WTC11 (cell line): ENCODE data around the gene TIMELESS. TPM values are rescaled to one million over a fixed set of nuclear protein-coding genes. Genes with fewer than 3 reads are reported as not detected.

Experiments used
- ATAC-seq: fragments of 200-7000 bp; cut with Tn5 transposase; 2 replicates; pipeline ENCODE4 v1.10.0; 2021; ENCODE audit warnings: mild to moderate bottlenecking, moderate library complexity
- CTCF ChIA-PET: fragments of 300-600 bp; sonication (Branson Sonifier 250); formaldehyde crosslinking; loops from one replicate; lab custom pipeline; 2021; ENCODE audit warnings: antibody characterized with exemption; lab: Charles Lee
- POLR2A ChIA-PET: fragments of 350-600 bp; sonication (Branson Sonifier 250); formaldehyde crosslinking; loops from one replicate; lab custom pipeline; 2021; ENCODE audit warnings: antibody characterized with exemption; lab: Charles Lee
- DNase-seq: peaks from one replicate; pipeline ENCODE4 v3.0.0; 2021; ENCODE audit warnings: low spot score
- H3K27ac Mint-ChIP-seq: 2 replicates; pipeline ENCODE4 v1.8.0; 2021; ENCODE audit warnings: mixed read lengths
- H3K27me3 Mint-ChIP-seq: 2 replicates; pipeline ENCODE4 v1.8.0; 2021; ENCODE audit warnings: low read depth, mild to moderate bottlenecking, moderate library complexity, mixed read lengths
- H3K36me3 Mint-ChIP-seq: 2 replicates; pipeline ENCODE4 v1.8.0; 2021; ENCODE audit warnings: mixed read lengths
- H3K4me1 Mint-ChIP-seq: 2 replicates; pipeline ENCODE4 v1.8.0; 2022; ENCODE audit warnings: mixed read lengths
- H3K4me3 Mint-ChIP-seq: 2 replicates; pipeline ENCODE4 v1.8.0; 2021; ENCODE audit warnings: mild to moderate bottlenecking, moderate library complexity, mixed read lengths
- H3K9me3 Mint-ChIP-seq: 2 replicates; pipeline ENCODE4 v1.8.0; 2021; ENCODE audit warnings: mixed read lengths
- EMX1 ChIP-seq: fragments of 250-450 bp; sonication (Bioruptor Pico); IDR thresholded peaks from 2 replicates; pipeline ENCODE4 v1.8.0; 2021; ENCODE audit warnings: mild to moderate bottlenecking
- FOXJ3 ChIP-seq: sonication (generic); formaldehyde crosslinking; IDR thresholded peaks from 2 replicates; pipeline ENCODE4 v1.9.0; 2021; ENCODE audit warnings: missing genetic modification reagents, mild to moderate bottlenecking, borderline replicate concordance
- JAZF1 ChIP-seq: fragments of 250-450 bp; sonication (Bioruptor Pico); IDR thresholded peaks from 2 replicates; pipeline ENCODE4 v1.9.0; 2021; ENCODE audit warnings: moderate library complexity, mild to moderate bottlenecking, inconsistent platforms
- KAT7 ChIP-seq: sonication (generic); formaldehyde crosslinking; IDR thresholded peaks from 2 replicates; pipeline ENCODE4 v1.8.1; 2023; ENCODE audit warnings: missing genetic modification reagents, mild to moderate bottlenecking, borderline replicate concordance
- NFYB ChIP-seq: sonication (generic); formaldehyde crosslinking; conservative IDR thresholded peaks from 2 replicates; pipeline ENCODE4 v1.8.0; 2022; ENCODE audit warnings: low read depth, missing genetic modification reagents
- SOX15 ChIP-seq: fragments of 250-450 bp; sonication (Bioruptor Pico); IDR thresholded peaks from 2 replicates; pipeline ENCODE4 v1.9.0; 2021; ENCODE audit warnings: mild to moderate bottlenecking
- ZNF263 ChIP-seq: sonication (generic); formaldehyde crosslinking; IDR thresholded peaks from 2 replicates; pipeline ENCODE4 v1.8.1; 2022; ENCODE audit warnings: low read depth, mild to moderate bottlenecking, moderate library complexity, missing genetic modification reagents
- ZNF396 ChIP-seq: fragments of 250-450 bp; sonication (Bioruptor Pico); IDR thresholded peaks from 2 replicates; pipeline ENCODE4 v1.8.0; 2021; ENCODE audit warnings: mild to moderate bottlenecking, moderate library complexity, borderline replicate concordance
- ZNF423 ChIP-seq: fragments of 250-450 bp; sonication (Bioruptor Pico); IDR thresholded peaks from 2 replicates; pipeline ENCODE4 v2.1.2; 2022; ENCODE audit warnings: mild to moderate bottlenecking, moderate library complexity
- total RNA-seq: library from RNA; stranded (reverse); gene quantifications from 3 replicates; pipeline ENCODE4 v1.2.3, GENCODE V29; 2021
- TF ChIP-seq, protein P1 (sequence below): sonication (generic); formaldehyde crosslinking; IDR thresholded peaks from 2 replicates; pipeline ENCODE4 v1.8.0; 2023; ENCODE audit warnings: missing genetic modification reagents
- TF ChIP-seq, protein P2 (sequence below): sonication (generic); formaldehyde crosslinking; IDR thresholded peaks from 2 replicates; pipeline ENCODE4 v1.8.1; 2022; ENCODE audit warnings: low read depth, mild to moderate bottlenecking, moderate library complexity, missing genetic modification reagents, borderline replicate concordance
- TF ChIP-seq, protein P3 (sequence below): sonication (generic); formaldehyde crosslinking; IDR thresholded peaks from 2 replicates; pipeline ENCODE4 v1.8.1; 2022; ENCODE audit warnings: missing genetic modification reagents, borderline replicate concordance
- TF ChIP-seq, protein P4 (sequence below): fragments of 250-450 bp; sonication (Bioruptor Pico); IDR thresholded peaks from 2 replicates; pipeline ENCODE4 v1.8.0; 2021; ENCODE audit warnings: mild to moderate bottlenecking
- TF ChIP-seq, protein P5 (sequence below): sonication (generic); formaldehyde crosslinking; IDR thresholded peaks from 2 replicates; pipeline ENCODE4 v1.8.0; 2022; ENCODE audit warnings: mild to moderate bottlenecking, missing genetic modification reagents
- TF ChIP-seq, protein P6 (sequence below): sonication (generic); formaldehyde crosslinking; IDR thresholded peaks from 2 replicates; pipeline ENCODE4 v1.8.0; 2022; ENCODE audit warnings: mild to moderate bottlenecking, missing genetic modification reagents
- TF ChIP-seq, protein P7 (sequence below): sonication (generic); formaldehyde crosslinking; IDR thresholded peaks from 2 replicates; pipeline ENCODE4 v1.8.1; 2023; ENCODE audit warnings: mild to moderate bottlenecking, missing genetic modification reagents
- TF ChIP-seq, protein P8 (sequence below): sonication (generic); formaldehyde crosslinking; IDR thresholded peaks from 2 replicates; pipeline ENCODE4 v1.8.1; 2023; ENCODE audit warnings: mild to moderate bottlenecking, missing genetic modification reagents, borderline replicate concordance
- TF ChIP-seq, protein P9 (sequence below): sonication (generic); formaldehyde crosslinking; IDR thresholded peaks from 2 replicates; pipeline ENCODE4 v1.8.0; 2023; ENCODE audit warnings: missing genetic modification reagents, mild to moderate bottlenecking, borderline replicate concordance

Gene TIMELESS
- total RNA-seq, 1 experiment from 2014 or later = 60.9 TPM

DNA sequence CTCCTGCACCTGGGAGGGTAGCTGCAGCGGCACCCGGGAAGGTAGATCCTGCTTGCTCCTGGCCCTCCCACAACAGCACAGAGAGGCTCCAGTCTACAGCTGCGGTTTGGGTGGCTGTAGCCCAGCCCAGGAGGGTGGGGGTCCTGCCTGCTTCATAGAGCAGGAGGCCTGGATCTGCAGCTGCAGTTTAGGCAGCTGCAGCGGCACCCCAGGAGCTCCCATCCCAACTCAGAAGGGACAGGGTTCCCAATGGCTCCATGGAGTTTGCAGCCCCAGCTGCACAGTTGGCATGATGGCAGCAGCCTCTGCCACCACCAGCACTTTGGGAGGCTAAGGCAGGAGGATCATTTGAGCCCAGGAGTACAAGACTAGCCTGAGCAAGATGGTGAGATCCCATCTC, 38.5 kb downstream of the TIMELESS start:
- no peaks in the 10 kb centered on the region for H3K9me3 Mint-ChIP-seq
- no peak for TF ChIP-seq FOXJ3 (CRISPR knock-in tag)
- TF ChIP-seq ZNF423 = no peak
- TF ChIP-seq JAZF1 = no peak
- TF ChIP-seq, protein P1, sequence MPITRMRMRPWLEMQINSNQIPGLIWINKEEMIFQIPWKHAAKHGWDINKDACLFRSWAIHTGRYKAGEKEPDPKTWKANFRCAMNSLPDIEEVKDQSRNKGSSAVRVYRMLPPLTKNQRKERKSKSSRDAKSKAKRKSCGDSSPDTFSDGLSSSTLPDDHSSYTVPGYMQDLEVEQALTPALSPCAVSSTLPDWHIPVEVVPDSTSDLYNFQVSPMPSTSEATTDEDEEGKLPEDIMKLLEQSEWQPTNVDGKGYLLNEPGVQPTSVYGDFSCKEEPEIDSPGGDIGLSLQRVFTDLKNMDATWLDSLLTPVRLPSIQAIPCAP = no peak
- no peak for TF ChIP-seq EMX1 (CRISPR knock-in tag)
- TF ChIP-seq, protein P2, sequence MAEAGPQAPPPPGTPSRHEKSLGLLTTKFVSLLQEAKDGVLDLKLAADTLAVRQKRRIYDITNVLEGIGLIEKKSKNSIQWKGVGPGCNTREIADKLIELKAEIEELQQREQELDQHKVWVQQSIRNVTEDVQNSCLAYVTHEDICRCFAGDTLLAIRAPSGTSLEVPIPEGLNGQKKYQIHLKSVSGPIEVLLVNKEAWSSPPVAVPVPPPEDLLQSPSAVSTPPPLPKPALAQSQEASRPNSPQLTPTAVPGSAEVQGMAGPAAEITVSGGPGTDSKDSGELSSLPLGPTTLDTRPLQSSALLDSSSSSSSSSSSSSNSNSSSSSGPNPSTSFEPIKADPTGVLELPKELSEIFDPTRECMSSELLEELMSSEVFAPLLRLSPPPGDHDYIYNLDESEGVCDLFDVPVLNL (CRISPR knock-in tag) = no peak
- TF ChIP-seq SOX15 (CRISPR knock-in tag) = no peak
- TF ChIP-seq, protein P3, sequence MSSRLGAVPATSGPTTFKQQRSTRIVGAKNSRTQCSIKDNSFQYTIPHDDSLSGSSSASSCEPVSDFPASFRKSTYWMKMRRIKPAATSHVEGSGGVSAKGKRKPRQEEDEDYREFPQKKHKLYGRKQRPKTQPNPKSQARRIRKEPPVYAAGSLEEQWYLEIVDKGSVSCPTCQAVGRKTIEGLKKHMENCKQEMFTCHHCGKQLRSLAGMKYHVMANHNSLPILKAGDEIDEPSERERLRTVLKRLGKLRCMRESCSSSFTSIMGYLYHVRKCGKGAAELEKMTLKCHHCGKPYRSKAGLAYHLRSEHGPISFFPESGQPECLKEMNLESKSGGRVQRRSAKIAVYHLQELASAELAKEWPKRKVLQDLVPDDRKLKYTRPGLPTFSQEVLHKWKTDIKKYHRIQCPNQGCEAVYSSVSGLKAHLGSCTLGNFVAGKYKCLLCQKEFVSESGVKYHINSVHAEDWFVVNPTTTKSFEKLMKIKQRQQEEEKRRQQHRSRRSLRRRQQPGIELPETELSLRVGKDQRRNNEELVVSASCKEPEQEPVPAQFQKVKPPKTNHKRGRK (CRISPR knock-in tag) = no peak
- TF ChIP-seq, protein P4, sequence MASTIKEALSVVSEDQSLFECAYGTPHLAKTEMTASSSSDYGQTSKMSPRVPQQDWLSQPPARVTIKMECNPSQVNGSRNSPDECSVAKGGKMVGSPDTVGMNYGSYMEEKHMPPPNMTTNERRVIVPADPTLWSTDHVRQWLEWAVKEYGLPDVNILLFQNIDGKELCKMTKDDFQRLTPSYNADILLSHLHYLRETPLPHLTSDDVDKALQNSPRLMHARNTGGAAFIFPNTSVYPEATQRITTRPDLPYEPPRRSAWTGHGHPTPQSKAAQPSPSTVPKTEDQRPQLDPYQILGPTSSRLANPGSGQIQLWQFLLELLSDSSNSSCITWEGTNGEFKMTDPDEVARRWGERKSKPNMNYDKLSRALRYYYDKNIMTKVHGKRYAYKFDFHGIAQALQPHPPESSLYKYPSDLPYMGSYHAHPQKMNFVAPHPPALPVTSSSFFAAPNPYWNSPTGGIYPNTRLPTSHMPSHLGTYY (CRISPR knock-in tag) = no peak
- no peak for TF ChIP-seq ZNF263 (CRISPR knock-in tag)
- TF ChIP-seq NFYB (CRISPR knock-in tag) = no peak
- no peak for TF ChIP-seq KAT7
- TF ChIP-seq, protein P5, sequence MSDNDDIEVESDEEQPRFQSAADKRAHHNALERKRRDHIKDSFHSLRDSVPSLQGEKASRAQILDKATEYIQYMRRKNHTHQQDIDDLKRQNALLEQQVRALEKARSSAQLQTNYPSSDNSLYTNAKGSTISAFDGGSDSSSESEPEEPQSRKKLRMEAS (CRISPR knock-in tag) = no peak
- TF ChIP-seq, protein P6, sequence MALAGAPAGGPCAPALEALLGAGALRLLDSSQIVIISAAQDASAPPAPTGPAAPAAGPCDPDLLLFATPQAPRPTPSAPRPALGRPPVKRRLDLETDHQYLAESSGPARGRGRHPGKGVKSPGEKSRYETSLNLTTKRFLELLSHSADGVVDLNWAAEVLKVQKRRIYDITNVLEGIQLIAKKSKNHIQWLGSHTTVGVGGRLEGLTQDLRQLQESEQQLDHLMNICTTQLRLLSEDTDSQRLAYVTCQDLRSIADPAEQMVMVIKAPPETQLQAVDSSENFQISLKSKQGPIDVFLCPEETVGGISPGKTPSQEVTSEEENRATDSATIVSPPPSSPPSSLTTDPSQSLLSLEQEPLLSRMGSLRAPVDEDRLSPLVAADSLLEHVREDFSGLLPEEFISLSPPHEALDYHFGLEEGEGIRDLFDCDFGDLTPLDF (CRISPR knock-in tag) = no peak
- no peak for TF ChIP-seq ZNF396 (CRISPR knock-in tag)
- TF ChIP-seq, protein P7, sequence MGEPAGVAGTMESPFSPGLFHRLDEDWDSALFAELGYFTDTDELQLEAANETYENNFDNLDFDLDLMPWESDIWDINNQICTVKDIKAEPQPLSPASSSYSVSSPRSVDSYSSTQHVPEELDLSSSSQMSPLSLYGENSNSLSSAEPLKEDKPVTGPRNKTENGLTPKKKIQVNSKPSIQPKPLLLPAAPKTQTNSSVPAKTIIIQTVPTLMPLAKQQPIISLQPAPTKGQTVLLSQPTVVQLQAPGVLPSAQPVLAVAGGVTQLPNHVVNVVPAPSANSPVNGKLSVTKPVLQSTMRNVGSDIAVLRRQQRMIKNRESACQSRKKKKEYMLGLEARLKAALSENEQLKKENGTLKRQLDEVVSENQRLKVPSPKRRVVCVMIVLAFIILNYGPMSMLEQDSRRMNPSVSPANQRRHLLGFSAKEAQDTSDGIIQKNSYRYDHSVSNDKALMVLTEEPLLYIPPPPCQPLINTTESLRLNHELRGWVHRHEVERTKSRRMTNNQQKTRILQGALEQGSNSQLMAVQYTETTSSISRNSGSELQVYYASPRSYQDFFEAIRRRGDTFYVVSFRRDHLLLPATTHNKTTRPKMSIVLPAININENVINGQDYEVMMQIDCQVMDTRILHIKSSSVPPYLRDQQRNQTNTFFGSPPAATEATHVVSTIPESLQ (CRISPR knock-in tag) = no peak
- TF ChIP-seq, protein P8, sequence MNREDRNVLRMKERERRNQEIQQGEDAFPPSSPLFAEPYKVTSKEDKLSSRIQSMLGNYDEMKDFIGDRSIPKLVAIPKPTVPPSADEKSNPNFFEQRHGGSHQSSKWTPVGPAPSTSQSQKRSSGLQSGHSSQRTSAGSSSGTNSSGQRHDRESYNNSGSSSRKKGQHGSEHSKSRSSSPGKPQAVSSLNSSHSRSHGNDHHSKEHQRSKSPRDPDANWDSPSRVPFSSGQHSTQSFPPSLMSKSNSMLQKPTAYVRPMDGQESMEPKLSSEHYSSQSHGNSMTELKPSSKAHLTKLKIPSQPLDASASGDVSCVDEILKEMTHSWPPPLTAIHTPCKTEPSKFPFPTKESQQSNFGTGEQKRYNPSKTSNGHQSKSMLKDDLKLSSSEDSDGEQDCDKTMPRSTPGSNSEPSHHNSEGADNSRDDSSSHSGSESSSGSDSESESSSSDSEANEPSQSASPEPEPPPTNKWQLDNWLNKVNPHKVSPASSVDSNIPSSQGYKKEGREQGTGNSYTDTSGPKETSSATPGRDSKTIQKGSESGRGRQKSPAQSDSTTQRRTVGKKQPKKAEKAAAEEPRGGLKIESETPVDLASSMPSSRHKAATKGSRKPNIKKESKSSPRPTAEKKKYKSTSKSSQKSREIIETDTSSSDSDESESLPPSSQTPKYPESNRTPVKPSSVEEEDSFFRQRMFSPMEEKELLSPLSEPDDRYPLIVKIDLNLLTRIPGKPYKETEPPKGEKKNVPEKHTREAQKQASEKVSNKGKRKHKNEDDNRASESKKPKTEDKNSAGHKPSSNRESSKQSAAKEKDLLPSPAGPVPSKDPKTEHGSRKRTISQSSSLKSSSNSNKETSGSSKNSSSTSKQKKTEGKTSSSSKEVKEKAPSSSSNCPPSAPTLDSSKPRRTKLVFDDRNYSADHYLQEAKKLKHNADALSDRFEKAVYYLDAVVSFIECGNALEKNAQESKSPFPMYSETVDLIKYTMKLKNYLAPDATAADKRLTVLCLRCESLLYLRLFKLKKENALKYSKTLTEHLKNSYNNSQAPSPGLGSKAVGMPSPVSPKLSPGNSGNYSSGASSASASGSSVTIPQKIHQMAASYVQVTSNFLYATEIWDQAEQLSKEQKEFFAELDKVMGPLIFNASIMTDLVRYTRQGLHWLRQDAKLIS = no peak
- TF ChIP-seq, protein P9, sequence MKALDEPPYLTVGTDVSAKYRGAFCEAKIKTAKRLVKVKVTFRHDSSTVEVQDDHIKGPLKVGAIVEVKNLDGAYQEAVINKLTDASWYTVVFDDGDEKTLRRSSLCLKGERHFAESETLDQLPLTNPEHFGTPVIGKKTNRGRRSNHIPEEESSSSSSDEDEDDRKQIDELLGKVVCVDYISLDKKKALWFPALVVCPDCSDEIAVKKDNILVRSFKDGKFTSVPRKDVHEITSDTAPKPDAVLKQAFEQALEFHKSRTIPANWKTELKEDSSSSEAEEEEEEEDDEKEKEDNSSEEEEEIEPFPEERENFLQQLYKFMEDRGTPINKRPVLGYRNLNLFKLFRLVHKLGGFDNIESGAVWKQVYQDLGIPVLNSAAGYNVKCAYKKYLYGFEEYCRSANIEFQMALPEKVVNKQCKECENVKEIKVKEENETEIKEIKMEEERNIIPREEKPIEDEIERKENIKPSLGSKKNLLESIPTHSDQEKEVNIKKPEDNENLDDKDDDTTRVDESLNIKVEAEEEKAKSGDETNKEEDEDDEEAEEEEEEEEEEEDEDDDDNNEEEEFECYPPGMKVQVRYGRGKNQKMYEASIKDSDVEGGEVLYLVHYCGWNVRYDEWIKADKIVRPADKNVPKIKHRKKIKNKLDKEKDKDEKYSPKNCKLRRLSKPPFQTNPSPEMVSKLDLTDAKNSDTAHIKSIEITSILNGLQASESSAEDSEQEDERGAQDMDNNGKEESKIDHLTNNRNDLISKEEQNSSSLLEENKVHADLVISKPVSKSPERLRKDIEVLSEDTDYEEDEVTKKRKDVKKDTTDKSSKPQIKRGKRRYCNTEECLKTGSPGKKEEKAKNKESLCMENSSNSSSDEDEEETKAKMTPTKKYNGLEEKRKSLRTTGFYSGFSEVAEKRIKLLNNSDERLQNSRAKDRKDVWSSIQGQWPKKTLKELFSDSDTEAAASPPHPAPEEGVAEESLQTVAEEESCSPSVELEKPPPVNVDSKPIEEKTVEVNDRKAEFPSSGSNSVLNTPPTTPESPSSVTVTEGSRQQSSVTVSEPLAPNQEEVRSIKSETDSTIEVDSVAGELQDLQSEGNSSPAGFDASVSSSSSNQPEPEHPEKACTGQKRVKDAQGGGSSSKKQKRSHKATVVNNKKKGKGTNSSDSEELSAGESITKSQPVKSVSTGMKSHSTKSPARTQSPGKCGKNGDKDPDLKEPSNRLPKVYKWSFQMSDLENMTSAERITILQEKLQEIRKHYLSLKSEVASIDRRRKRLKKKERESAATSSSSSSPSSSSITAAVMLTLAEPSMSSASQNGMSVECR (CRISPR knock-in tag) = no peak
- TF ChIP-seq, all 79 proteins: peak for 0
- ChIA-PET CTCF (interaction anchor here (4.5 kb wide), 1 partner anchor 53 kb away, joined by 15 read pairs; no protein-coding TSS in a partner anchor), POLR2A (interaction anchor here (0.6 kb wide), 1 partner anchor 163 kb away, joined by 3 read pairs; no protein-coding TSS in a partner anchor)
- ATAC-seq = no peak
- no peaks in the 10 kb centered on the region for H3K36me3 Mint-ChIP-seq
- DNase-seq = no peak
- H3K27me3 Mint-ChIP-seq = no peaks in the 10 kb centered on the region
- no peaks in the 10 kb centered on the region for H3K4me1 Mint-ChIP-seq
- no peak overlapping the region for H3K4me3 Mint-ChIP-seq
- no peak overlapping the region for H3K27ac Mint-ChIP-seq
